ENCODE measurements around the gene RGS19. TPM values are rescaled to one million over a fixed set of nuclear protein-coding genes. Genes with fewer than 3 reads are reported as not detected.

Gene RGS19
- total and polyA plus RNA-seq, 2 donors from 2014 or later: 6.8 to 20.2 TPM

GRCh38 chr20:64116016-64116415 lies 36.7 kb upstream of the RGS19 start:
- H3K36me3 ChIP-seq (ENCODE audit: control insufficient read depth in 2 of 3, insufficient read depth in 3 of 3, low read length in 3 of 3): no peaks in the 10 kb centered on the region
- H3K4me3 ChIP-seq (ENCODE audit: low read length in 3 of 3): no peak overlapping the region
- no peaks in the 10 kb centered on the region for H3K9me3 ChIP-seq (ENCODE audit: control insufficient read depth in 2 of 3, insufficient read depth in 1 of 3, low read length in 3 of 3)
- peaks cover 0 to 6% (median 0%) of the 10 kb centered on the region in 3 donors for H3K4me1 ChIP-seq (ENCODE audit: control insufficient read depth in 2 of 3, insufficient read depth in 2 of 3, low read depth in 1 of 3, low read length in 3 of 3)
- no peak overlapping the region for H3K9ac ChIP-seq (ENCODE audit: low read length in 3 of 3)
- FAIRE-seq: no peak
- H3K27me3 ChIP-seq (ENCODE audit: control insufficient read depth, insufficient read depth, low read length): no peaks in the 10 kb centered on the region
- no peak for TF ChIP-seq CTCF (IDR thresholded peaks at IDR 0.05; ENCODE audit: borderline replicate concordance, extremely low read depth, insufficient read depth)
- intact Hi-C loops (cut with DNase I): no loop called here
- no peak overlapping the region for H3K27ac ChIP-seq (ENCODE audit: low read depth in 2 of 2, low read length in 2 of 2)
- peak in 1 of 5 donors; percentile 69 for DNase-seq

- Histone ChIP-seq H3K27me3 (ENCODE audit: control insufficient read depth, insufficient read depth, low read length) (no peaks in the 10 kb centered on the region), H3K4me3 (ENCODE audit: low read length in 3 of 3) (no peak overlapping the region), H3K4me1 (ENCODE audit: control insufficient read depth in 2 of 3, insufficient read depth in 2 of 3, low read depth in 1 of 3, low read length in 3 of 3) (peaks cover 0 to 4% (median 0%) of the 10 kb centered on the region in 3 donors), H3K9me3 (ENCODE audit: control insufficient read depth in 2 of 3, insufficient read depth in 1 of 3, low read length in 3 of 3) (no peaks in the 10 kb centered on the region), H3K36me3 (ENCODE audit: control insufficient read depth in 2 of 3, insufficient read depth in 3 of 3, low read length in 3 of 3) (no peaks in the 10 kb centered on the region), H3K9ac (ENCODE audit: low read length in 3 of 3) (no peak overlapping the region), H3K27ac (ENCODE audit: low read depth in 2 of 2, low read length in 2 of 2) (no peak overlapping the region)
- no peak for FAIRE-seq
- DNase-seq: peak in 1 of 5 donors; percentile 61
- intact Hi-C loops (cut with DNase I): no loop called here
- TF ChIP-seq CTCF (IDR thresholded peaks at IDR 0.05; ENCODE audit: borderline replicate concordance, extremely low read depth, insufficient read depth): no peak
Measured at GRCh38 chr20:64115171-64115911, 36.0 kb upstream of the RGS19 start.

- no peaks in the 10 kb centered on the region for H3K36me3 ChIP-seq (ENCODE audit: control insufficient read depth in 2 of 3, insufficient read depth in 3 of 3, low read length in 3 of 3)
- DNase-seq (peak in 2 of 5 donors; percentile 20 to 63), FAIRE-seq (no peak)
- H3K9me3 ChIP-seq (ENCODE audit: control insufficient read depth in 2 of 3, insufficient read depth in 1 of 3, low read length in 3 of 3): no peaks in the 10 kb centered on the region
- no peak overlapping the region for H3K27ac ChIP-seq (ENCODE audit: low read depth in 2 of 2, low read length in 2 of 2)
- H3K27me3 ChIP-seq (ENCODE audit: control insufficient read depth, insufficient read depth, low read length): no peaks in the 10 kb centered on the region
- no peak for TF ChIP-seq CTCF (IDR thresholded peaks at IDR 0.05; ENCODE audit: borderline replicate concordance, extremely low read depth, insufficient read depth)
- H3K9ac ChIP-seq (ENCODE audit: low read length in 3 of 3): no peak overlapping the region
- no peaks in the 10 kb centered on the region for H3K4me1 ChIP-seq (ENCODE audit: control insufficient read depth in 2 of 3, insufficient read depth in 2 of 3, low read depth in 1 of 3, low read length in 3 of 3)
- H3K4me3 ChIP-seq (ENCODE audit: low read length in 3 of 3): no peak overlapping the region
- intact Hi-C loops (cut with DNase I): no loop called here
Measured at GRCh38 chr20:64114356-64114971, 35.1 kb upstream of the RGS19 start.
